SH-SY5Y (cell line): Measurements from ENCODE around the gene HCFC1R1.

Source experiments
- GATA2 ChIP-seq: IDR thresholded peaks from 2 replicates; pipeline ENCODE4 v1.6.1; 2011; ENCODE audit warnings: mild to moderate bottlenecking, low read depth, low read length
- GATA3 ChIP-seq: IDR thresholded peaks from 2 replicates; pipeline ENCODE4 v1.6.1; 2011; ENCODE audit warnings: low read depth, mild to moderate bottlenecking, low read length, moderate library complexity

GRCh38 chr16:3013491-3013951, 10.2 kb downstream of the HCFC1R1 start:
- TF ChIP-seq GATA2 (no peak), GATA3 (no peak)
